Astrocyte (in vitro differentiated cells and primary cell): ENCODE measurements around the gene PSEN2. TPM values are rescaled to one million over a fixed set of nuclear protein-coding genes. Genes with fewer than 3 reads are reported as not detected.

ENCODE experiments used
- DNase-seq: peaks from one replicate; pipeline ENCODE4 v3.0.0-alpha.2; 2010; ENCODE audit warnings: low read depth
- FAIRE-seq: peaks from 2 replicates; lab custom pipeline; 2011; peaks lifted over from hg19 to GRCh38; lab: Jason Lieb, UNC
- H2AFZ ChIP-seq: 2 replicates; pipeline ENCODE4 v1.6.0; 2012; ENCODE audit warnings: low read depth, low read length, inconsistent platforms
- H3K27ac ChIP-seq: 2 replicates; pipeline ENCODE4 v1.5.1; 2011; ENCODE audit warnings: low read depth, low read length, inconsistent platforms
- H3K27me3 ChIP-seq: 2 replicates; pipeline ENCODE4 v1.6.0; 2011; ENCODE audit warnings: low read length, inconsistent platforms; ENCODE audit not compliant: insufficient read depth
- H3K36me3 ChIP-seq: 2 replicates; pipeline ENCODE4 v1.5.1; 2011; ENCODE audit warnings: low read length, inconsistent platforms; ENCODE audit not compliant: insufficient read depth
- H3K4me1 ChIP-seq: 2 replicates; pipeline ENCODE4 v1.5.1; 2011; ENCODE audit warnings: low read length, inconsistent platforms; ENCODE audit not compliant: insufficient read depth
- H3K4me2 ChIP-seq: 2 replicates; pipeline ENCODE4 v1.6.0; 2012; ENCODE audit warnings: low read length, inconsistent platforms
- H3K4me3 ChIP-seq: 2 replicates; pipeline ENCODE4 v1.5.1; 2011; ENCODE audit warnings: low read depth, mild to moderate bottlenecking, low read length, inconsistent platforms; ENCODE audit not compliant: insufficient read depth
- H3K79me2 ChIP-seq: 2 replicates; pipeline ENCODE4 v1.6.0; 2012; ENCODE audit warnings: mild to moderate bottlenecking, low read length, inconsistent platforms; ENCODE audit not compliant: insufficient read depth
- H3K9ac ChIP-seq: 2 replicates; pipeline ENCODE4 v1.6.0; 2012; ENCODE audit warnings: mild to moderate bottlenecking, low read length, inconsistent platforms
- H3K9me3 ChIP-seq: 2 replicates; pipeline ENCODE4 v1.5.1; 2012; ENCODE audit warnings: low read depth, mild to moderate bottlenecking, low read length, inconsistent platforms; ENCODE audit not compliant: insufficient read depth
- H4K20me1 ChIP-seq: 2 replicates; pipeline ENCODE4 v1.6.0; 2012; ENCODE audit warnings: low read length, inconsistent platforms; ENCODE audit not compliant: insufficient read depth
- H3K27ac Mint-ChIP-seq: one replicate; pipeline ENCODE4 v1.8.0; 2021; ENCODE audit warnings: mild to moderate bottlenecking, mixed read lengths; ENCODE audit not compliant: unreplicated experiment
- H3K27me3 Mint-ChIP-seq: one replicate; pipeline ENCODE4 v1.8.0; 2021; ENCODE audit warnings: low read depth, mixed read lengths; ENCODE audit not compliant: unreplicated experiment
- H3K36me3 Mint-ChIP-seq: one replicate; pipeline ENCODE4 v1.8.0; 2021; ENCODE audit warnings: low read depth, mixed read lengths; ENCODE audit not compliant: unreplicated experiment
- H3K4me1 Mint-ChIP-seq: one replicate; pipeline ENCODE4 v1.8.0; 2021; ENCODE audit warnings: low read depth, mixed read lengths; ENCODE audit not compliant: unreplicated experiment
- H3K4me3 Mint-ChIP-seq: one replicate; pipeline ENCODE4 v1.8.0; 2021; ENCODE audit warnings: mild to moderate bottlenecking, moderate library complexity, mixed read lengths; ENCODE audit not compliant: unreplicated experiment
- H3K9me3 Mint-ChIP-seq: one replicate; pipeline ENCODE4 v1.8.0; 2021; ENCODE audit warnings: mild to moderate bottlenecking, mixed read lengths; ENCODE audit not compliant: unreplicated experiment
- CTCF ChIP-seq: IDR thresholded peaks from 2 replicates; pipeline ENCODE4 v1.5.1; 2011; ENCODE audit warnings: low read depth, mild to moderate bottlenecking, inconsistent platforms, low read length, moderate library complexity; ENCODE audit not compliant: insufficient read depth
- EZH2 ChIP-seq: IDR thresholded peaks from 2 replicates; pipeline ENCODE4 v1.6.1; 2012; ENCODE audit warnings: mild to moderate bottlenecking, low read length, inconsistent platforms; ENCODE audit not compliant: insufficient read depth
- total RNA-seq: library from RNA; stranded (reverse); gene quantifications from 2 replicates; pipeline ENCODE4 v1.2.1, GENCODE V29; 2021

PSEN2 gene
- total RNA-seq, 1 donor from 2014 or later: 12.4 TPM

DNA sequence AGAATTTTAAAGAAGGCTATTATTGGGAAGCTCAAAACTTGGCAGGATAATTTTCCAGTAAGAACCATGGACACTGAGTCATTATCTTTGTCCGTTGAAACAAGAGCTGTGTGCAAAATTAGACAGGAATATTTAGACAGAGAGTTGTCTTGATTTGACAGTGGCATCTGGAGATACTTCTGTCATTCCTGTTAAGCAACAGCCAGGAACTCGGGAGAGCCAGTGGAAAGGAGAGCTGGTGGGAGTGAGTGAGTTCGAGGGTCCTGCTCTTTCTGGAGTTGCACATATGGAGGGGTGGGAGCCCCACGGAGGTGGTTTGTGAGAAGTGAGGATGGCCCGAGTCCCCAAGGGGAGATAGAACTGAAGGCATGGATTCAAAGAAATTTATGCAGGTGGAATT is 72.7 kb downstream of the PSEN2 start:
- Histone ChIP-seq H2AFZ (no peak overlapping the region), H3K4me1 (peaks cover 11% of the 10 kb centered on the region), H3K4me2 (no peak overlapping the region), H3K27me3 (peaks cover 2% of the 10 kb centered on the region), H3K9me3 (no peaks in the 10 kb centered on the region), H3K79me2 (no peaks in the 10 kb centered on the region), H3K36me3 (no peaks in the 10 kb centered on the region), H3K27ac (no peak overlapping the region), H4K20me1 (peaks cover 6% of the 10 kb centered on the region), H3K4me3 (no peak overlapping the region), H3K9ac (no peak overlapping the region)
- FAIRE-seq (no peak), DNase-seq (no peak)
- Mint-ChIP-seq H3K36me3 (peaks cover 2% of the 10 kb centered on the region), H3K9me3 (peaks cover 3% of the 10 kb centered on the region), H3K4me1 (peaks cover 5% of the 10 kb centered on the region), H3K27ac (no peak overlapping the region), H3K27me3 (peaks cover 6% of the 10 kb centered on the region), H3K4me3 (no peak overlapping the region)
- TF ChIP-seq EZH2 (no peak), CTCF (no peak)

- DNase-seq: no peak
- Histone ChIP-seq H3K4me3 (no peak overlapping the region), H3K36me3 (no peaks in the 10 kb centered on the region), H3K79me2 (no peaks in the 10 kb centered on the region), H3K27me3 (peaks cover 2% of the 10 kb centered on the region), H3K4me1 (peaks cover 9% of the 10 kb centered on the region), H3K9ac (no peak overlapping the region), H3K27ac (no peak overlapping the region), H4K20me1 (peaks cover 6% of the 10 kb centered on the region), H3K4me2 (no peak overlapping the region), H3K9me3 (no peaks in the 10 kb centered on the region), H2AFZ (no peak overlapping the region)
- no peak for FAIRE-seq
- Mint-ChIP-seq H3K4me1 (no peaks in the 10 kb centered on the region), H3K4me3 (no peak overlapping the region), H3K36me3 (peaks cover 2% of the 10 kb centered on the region), H3K27ac (peak overlapping the region; percentile 30), H3K27me3 (peaks cover 6% of the 10 kb centered on the region), H3K9me3 (peaks cover 3% of the 10 kb centered on the region)
- TF ChIP-seq EZH2 (no peak), CTCF (no peak)
Measured at GRCh38 chr1:226943927-226944326, 73.5 kb downstream of the PSEN2 start.

GRCh38 chr1:226945106-226945857 is 74.9 kb downstream of the PSEN2 start:
- Mint-ChIP-seq H3K36me3 (peaks cover 2% of the 10 kb centered on the region), H3K27ac (no peak overlapping the region), H3K4me1 (no peaks in the 10 kb centered on the region), H3K4me3 (no peak overlapping the region), H3K27me3 (peaks cover 6% of the 10 kb centered on the region), H3K9me3 (peaks cover 3% of the 10 kb centered on the region)
- H3K27ac ChIP-seq: no peak overlapping the region
- no peak overlapping the region for H3K4me2 ChIP-seq
- no peaks in the 10 kb centered on the region for H3K79me2 ChIP-seq
- no peaks in the 10 kb centered on the region for H3K9me3 ChIP-seq
- peaks cover 2% of the 10 kb centered on the region for H3K27me3 ChIP-seq
- no peak overlapping the region for H3K4me3 ChIP-seq
- peaks cover 6% of the 10 kb centered on the region for H4K20me1 ChIP-seq
- no peak overlapping the region for H3K9ac ChIP-seq
- TF ChIP-seq EZH2: no peak
- no peak for TF ChIP-seq CTCF
- peak overlapping the region; percentile 16 for H2AFZ ChIP-seq
- DNase-seq: no peak
- H3K4me1 ChIP-seq: peaks cover 8% of the 10 kb centered on the region
- no peak for FAIRE-seq
- H3K36me3 ChIP-seq: no peaks in the 10 kb centered on the region
